Peyer's patch (tissue), 4 donors: ENCODE data around the gene CTR9. TPM values are rescaled to one million over a fixed set of nuclear protein-coding genes. Genes with fewer than 3 reads are reported as not detected.

Source experiments
- DNase-seq, 3 donors: peaks; one replicate each; pipeline ENCODE4 v3.0.0-alpha.2; 2017 to 2019
- H3K27ac ChIP-seq, 4 donors: fragments of 200-600 bp; sonication (generic); one replicate each; pipeline ENCODE4 v1.5.1; 2016 to 2019
- H3K27me3 ChIP-seq, 2 donors: fragments of 200-600 bp; sonication (generic); one replicate each; pipeline ENCODE4 v1.5.1; 2019
- H3K36me3 ChIP-seq, 3 donors: fragments of 200-600 bp; sonication (generic); one replicate each; pipeline ENCODE4 v1.5.1; 2016 to 2019
- H3K4me1 ChIP-seq, 4 donors: fragments of 200-600 bp; sonication (generic); one replicate each; pipeline ENCODE4 v1.5.1; 2016 to 2019
- H3K4me3 ChIP-seq, 4 donors: fragments of 200-600 bp; sonication (generic); 1 replicate in 3 of 4; 2 replicates in 1 of 4; pipeline ENCODE4 v1.5.1; 2016 to 2019; ENCODE audit warnings: mild to moderate bottlenecking in 1 of 4
- H3K9me3 ChIP-seq, 4 donors: fragments of 200-600 bp; sonication (generic); one replicate each; pipeline ENCODE4 v1.5.1; 2016 to 2019; ENCODE audit warnings: mild to moderate bottlenecking in 1 of 4
- CTCF ChIP-seq, 6 experiments: fragments of 450-650 bp in 4 of 6; fragments of 200-600 bp in 2 of 6; sonication (generic) in 1 of 6; IDR thresholded peaks; one replicate each; pipeline ENCODE4 v1.5.1; 2017 to 2019; ENCODE audit warnings: antibody characterized with exemption in 6 of 6, mild to moderate bottlenecking in 3 of 6, moderate library complexity in 1 of 6
- POLR2A ChIP-seq, 2 donors: fragments of 450-650 bp; IDR thresholded peaks; one replicate each; pipeline ENCODE4 v1.5.1; 2017; ENCODE audit warnings: antibody characterized with exemption in 2 of 2, mild to moderate bottlenecking in 2 of 2, moderate library complexity in 2 of 2
- total RNA-seq, 4 donors: library from RNA; depleted of rRNA; stranded (reverse); fragments of >200 nt; gene quantifications; one replicate each; pipeline ENCODE4 v1.1.0, GENCODE V29; 2016

Gene CTR9
- total RNA-seq, 4 donors from 2014 or later, result 15.0 to 31.0 (median 22.4) TPM

GRCh38 chr11:10725114-10725906, 25.7 kb upstream of the CTR9 start:
- no peak overlapping the region for H3K27ac ChIP-seq
- H3K27me3 ChIP-seq, result no peaks in the 10 kb centered on the region
- H3K36me3 ChIP-seq, result no peaks in the 10 kb centered on the region
- no peak for DNase-seq
- no peaks in the 10 kb centered on the region for H3K4me1 ChIP-seq
- no peak overlapping the region for H3K4me3 ChIP-seq
- no peaks in the 10 kb centered on the region for H3K9me3 ChIP-seq
- TF ChIP-seq POLR2A (IDR thresholded peaks at IDR 0.05) (no peak), CTCF (IDR thresholded peaks at IDR 0.05) (no peak)

GRCh38 chr11:10725907-10726253, 25.2 kb upstream of the CTR9 start:
- no peaks in the 10 kb centered on the region for H3K27me3 ChIP-seq
- no peaks in the 10 kb centered on the region for H3K9me3 ChIP-seq
- no peaks in the 10 kb centered on the region for H3K4me1 ChIP-seq
- DNase-seq, result no peak
- no peak overlapping the region for H3K4me3 ChIP-seq
- no peaks in the 10 kb centered on the region for H3K36me3 ChIP-seq
- no peak overlapping the region for H3K27ac ChIP-seq
- TF ChIP-seq POLR2A (IDR thresholded peaks at IDR 0.05), result no peak
- TF ChIP-seq CTCF (IDR thresholded peaks at IDR 0.05), result no peak

- H3K4me1 ChIP-seq, result no peaks in the 10 kb centered on the region
- H3K4me3 ChIP-seq, result no peak overlapping the region
- no peak overlapping the region for H3K27ac ChIP-seq
- DNase-seq, result no peak
- no peak for TF ChIP-seq POLR2A (IDR thresholded peaks at IDR 0.05)
- no peak for TF ChIP-seq CTCF (IDR thresholded peaks at IDR 0.05)
- no peaks in the 10 kb centered on the region for H3K36me3 ChIP-seq
- H3K27me3 ChIP-seq, result no peaks in the 10 kb centered on the region
- no peaks in the 10 kb centered on the region for H3K9me3 ChIP-seq
Observed at GRCh38 chr11:10727146-10727851, 23.7 kb upstream of the CTR9 start.

GRCh38 chr11:10728154-10728553, 22.9 kb upstream of the CTR9 start:
- no peak for DNase-seq
- no peaks in the 10 kb centered on the region for H3K27me3 ChIP-seq
- H3K4me1 ChIP-seq, result no peaks in the 10 kb centered on the region
- no peak overlapping the region for H3K27ac ChIP-seq
- H3K4me3 ChIP-seq, result no peak overlapping the region
- TF ChIP-seq CTCF (IDR thresholded peaks at IDR 0.05) (no peak), POLR2A (IDR thresholded peaks at IDR 0.05) (no peak)
- no peaks in the 10 kb centered on the region for H3K9me3 ChIP-seq
- H3K36me3 ChIP-seq, result no peaks in the 10 kb centered on the region

- Histone ChIP-seq H3K27ac (peak overlapping the region in 1 of 4 donors; percentile 3), H3K4me1 (no peaks in the 10 kb centered on the region), H3K36me3 (no peaks in the 10 kb centered on the region), H3K9me3 (no peaks in the 10 kb centered on the region), H3K4me3 (no peak overlapping the region), H3K27me3 (no peaks in the 10 kb centered on the region)
- no peak for TF ChIP-seq POLR2A (IDR thresholded peaks at IDR 0.05)
- TF ChIP-seq CTCF (IDR thresholded peaks at IDR 0.05), result no peak
- no peak for DNase-seq
Observed at GRCh38 chr11:10728789-10729472, 22.1 kb upstream of the CTR9 start.
